ENCODE results near the gene MRNIP.
"Not testable (repeated sequence)": the region's sequence is repeated elsewhere in the genome, so short reads cannot be mapped to it uniquely, and the experiment has no call there.

MRNIP gene

GRCh38 chr5:179852993-179853547, 5.5 kb downstream of the MRNIP start:
- Histone ChIP-seq H3K27me3 (ENCODE audit: control insufficient read depth in 5 of 5, insufficient read depth in 4 of 5, low read length in 5 of 5) (no peaks in the 10 kb centered on the region), H3K9me3 (ENCODE audit: control insufficient read depth in 5 of 5, low read length in 5 of 5) (no peaks in the 10 kb centered on the region), H3K9ac (ENCODE audit: low read length in 5 of 5) (peak overlapping the region in 1 of 5 donors; percentile 48), H3K27ac (ENCODE audit: low read depth, low read length) (no peak overlapping the region), H3K4me1 (ENCODE audit: control insufficient read depth in 5 of 5, insufficient read depth in 5 of 5, low read length in 5 of 5) (peaks cover 2 to 14% (median 8%) of the 10 kb centered on the region in 5 donors), H3K36me3 (ENCODE audit: control insufficient read depth in 5 of 5, insufficient read depth in 5 of 5, low read length in 5 of 5) (peaks cover 5 to 48% (median 40%) of the 10 kb centered on the region in 5 donors), H3K4me3 (ENCODE audit: low read depth in 1 of 5, low read length in 5 of 5) (no peak overlapping the region)

GRCh38 chr5:179841621-179842020, 17.0 kb downstream of the MRNIP start:
- H3K4me3 ChIP-seq (ENCODE audit: low read depth in 1 of 5, low read length in 5 of 5): no peak overlapping the region

DNA sequence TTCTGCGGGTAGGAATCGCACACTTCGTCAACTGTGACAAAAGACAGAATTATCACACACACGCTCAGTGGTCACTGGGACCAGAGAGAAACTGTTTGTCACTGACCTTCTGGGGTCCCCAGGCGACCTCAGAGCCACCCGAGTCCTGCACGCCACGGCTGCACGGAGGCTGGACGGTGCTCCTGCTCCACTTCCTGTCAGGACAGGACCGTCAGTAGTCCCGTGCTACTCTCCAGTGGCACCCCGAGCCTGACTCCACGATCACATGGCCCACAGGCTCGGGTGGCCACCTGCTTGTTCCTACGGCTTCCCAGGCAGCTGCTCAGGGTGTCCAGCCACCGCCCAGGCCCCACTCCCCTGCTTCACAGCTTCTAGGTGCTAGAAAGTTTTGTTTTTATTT, 17.9 kb downstream of the MRNIP start:
- Histone ChIP-seq H3K27me3 (ENCODE audit: control insufficient read depth in 5 of 5, insufficient read depth in 4 of 5, low read length in 5 of 5) (no peaks in the 10 kb centered on the region), H3K4me3 (ENCODE audit: low read depth in 1 of 5, low read length in 5 of 5) (no peak overlapping the region), H3K27ac (ENCODE audit: low read depth, low read length) (no peak overlapping the region), H3K36me3 (ENCODE audit: control insufficient read depth in 5 of 5, insufficient read depth in 5 of 5, low read length in 5 of 5) (peaks cover 2 to 64% (median 62%) of the 10 kb centered on the region in 5 donors), H3K4me1 (ENCODE audit: control insufficient read depth in 5 of 5, insufficient read depth in 5 of 5, low read length in 5 of 5) (peaks cover 2 to 8% (median 5%) of the 10 kb centered on the region in 5 donors), H3K9ac (ENCODE audit: low read length in 5 of 5) (no peak overlapping the region), H3K9me3 (ENCODE audit: control insufficient read depth in 5 of 5, low read length in 5 of 5) (peaks cover 0 to 3% (median 2%) of the 10 kb centered on the region in 5 donors)

More at GRCh38 chr5:179841621-179842020, 17.0 kb downstream of the MRNIP start:
- Histone ChIP-seq H3K9ac (ENCODE audit: low read length in 5 of 5) (no peak overlapping the region), H3K36me3 (ENCODE audit: control insufficient read depth in 5 of 5, insufficient read depth in 5 of 5, low read length in 5 of 5) (peaks cover 2 to 64% (median 56%) of the 10 kb centered on the region in 5 donors), H3K9me3 (ENCODE audit: control insufficient read depth in 5 of 5, low read length in 5 of 5) (peaks cover 0 to 3% (median 2%) of the 10 kb centered on the region in 5 donors), H3K27ac (ENCODE audit: low read depth, low read length) (no peak overlapping the region), H3K4me1 (ENCODE audit: control insufficient read depth in 5 of 5, insufficient read depth in 5 of 5, low read length in 5 of 5) (peaks cover 0 to 4% (median 0%) of the 10 kb centered on the region in 5 donors), H3K27me3 (ENCODE audit: control insufficient read depth in 5 of 5, insufficient read depth in 4 of 5, low read length in 5 of 5) (no peaks in the 10 kb centered on the region)

GRCh38 chr5:179840321-179840720, 18.3 kb downstream of the MRNIP start:
- H3K4me3 ChIP-seq (ENCODE audit: low read depth in 1 of 5, low read length in 5 of 5): no peak overlapping the region
- no peak overlapping the region for H3K9ac ChIP-seq (ENCODE audit: low read length in 5 of 5)
- peaks cover 2 to 66% (median 62%) of the 10 kb centered on the region in 5 donors for H3K36me3 ChIP-seq (ENCODE audit: control insufficient read depth in 5 of 5, insufficient read depth in 5 of 5, low read length in 5 of 5)
- H3K9me3 ChIP-seq (ENCODE audit: control insufficient read depth in 5 of 5, low read length in 5 of 5): peaks cover 0 to 3% (median 2%) of the 10 kb centered on the region in 5 donors
- no peak overlapping the region for H3K27ac ChIP-seq (ENCODE audit: low read depth, low read length)
- H3K27me3 ChIP-seq (ENCODE audit: control insufficient read depth in 5 of 5, insufficient read depth in 4 of 5, low read length in 5 of 5): no peaks in the 10 kb centered on the region
- peaks cover 2 to 8% (median 5%) of the 10 kb centered on the region in 5 donors for H3K4me1 ChIP-seq (ENCODE audit: control insufficient read depth in 5 of 5, insufficient read depth in 5 of 5, low read length in 5 of 5)

DNA sequence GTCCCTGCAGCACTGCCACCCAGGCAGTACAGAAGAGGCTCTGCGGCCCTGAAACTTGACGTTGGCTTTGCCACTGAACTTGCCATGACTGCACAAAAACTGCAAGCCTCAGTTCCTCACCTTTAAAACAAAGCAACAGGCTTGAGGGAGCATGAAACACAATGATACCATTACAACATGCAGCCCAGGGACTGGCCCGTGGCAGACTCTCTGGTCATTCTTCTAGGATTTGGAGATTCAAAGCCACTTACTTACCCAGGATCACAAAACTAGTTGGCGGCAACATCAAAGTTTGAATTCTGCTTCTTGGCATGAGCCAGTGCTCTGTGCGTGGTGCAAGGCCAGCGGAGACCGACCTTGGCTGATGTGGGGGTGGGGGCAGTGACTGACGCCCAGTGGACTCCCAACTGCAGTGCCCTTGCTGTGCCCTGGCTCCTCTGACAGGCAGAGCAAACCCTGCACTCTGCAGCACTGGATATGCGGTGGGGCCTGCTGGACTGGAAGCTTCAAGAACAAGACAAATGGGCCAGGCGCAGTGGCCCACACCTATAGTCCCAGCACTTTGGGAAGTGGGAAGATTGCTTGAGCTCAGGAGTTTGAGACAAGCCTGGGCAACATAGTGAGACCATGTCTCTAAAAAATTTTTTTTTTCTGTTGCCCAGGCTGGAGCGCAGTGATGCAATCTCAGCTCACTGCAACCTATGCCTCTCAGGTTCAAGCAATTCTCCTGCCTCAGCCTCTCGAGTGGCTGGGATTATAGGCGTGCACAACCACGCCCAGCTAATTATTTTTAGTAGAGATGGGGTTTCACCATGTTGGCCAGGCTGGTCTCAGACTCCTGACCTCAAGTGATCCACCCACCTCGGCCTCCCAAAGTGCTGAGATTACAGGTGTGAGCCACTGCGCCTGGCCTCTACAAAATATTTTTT, 19.0 kb downstream of the MRNIP start:
- Histone ChIP-seq H3K4me3 (ENCODE audit: low read depth in 1 of 5, low read length in 5 of 5) (no peak overlapping the region), H3K9ac (ENCODE audit: low read length in 5 of 5) (no peak overlapping the region), H3K4me1 (ENCODE audit: control insufficient read depth in 5 of 5, insufficient read depth in 5 of 5, low read length in 5 of 5) (peaks cover 2 to 8% (median 5%) of the 10 kb centered on the region in 5 donors), H3K36me3 (ENCODE audit: control insufficient read depth in 5 of 5, insufficient read depth in 5 of 5, low read length in 5 of 5) (peaks cover 2 to 66% (median 62%) of the 10 kb centered on the region in 5 donors), H3K9me3 (ENCODE audit: control insufficient read depth in 5 of 5, low read length in 5 of 5) (peaks cover 0 to 3% (median 0%) of the 10 kb centered on the region in 5 donors), H3K27ac (ENCODE audit: low read depth, low read length) (no peak overlapping the region), H3K27me3 (ENCODE audit: control insufficient read depth in 5 of 5, insufficient read depth in 4 of 5, low read length in 5 of 5) (no peaks in the 10 kb centered on the region)

GRCh38 chr5:179837076-179838011, 21.3 kb downstream of the MRNIP start:
- H3K4me1 ChIP-seq (ENCODE audit: control insufficient read depth in 5 of 5, insufficient read depth in 5 of 5, low read length in 5 of 5): peaks cover 2 to 8% (median 5%) of the 10 kb centered on the region in 5 donors
- H3K9me3 ChIP-seq (ENCODE audit: control insufficient read depth in 5 of 5, low read length in 5 of 5): no peaks in the 10 kb centered on the region
- no peak overlapping the region for H3K4me3 ChIP-seq (ENCODE audit: low read depth in 1 of 5, low read length in 5 of 5)
- H3K27me3 ChIP-seq (ENCODE audit: control insufficient read depth in 5 of 5, insufficient read depth in 4 of 5, low read length in 5 of 5): no peaks in the 10 kb centered on the region
- peak overlapping the region in 1 of 5 donors; percentile 13 for H3K9ac ChIP-seq (ENCODE audit: low read length in 5 of 5)
- peaks cover 5 to 77% (median 74%) of the 10 kb centered on the region in 5 donors for H3K36me3 ChIP-seq (ENCODE audit: control insufficient read depth in 5 of 5, insufficient read depth in 5 of 5, low read length in 5 of 5)
- H3K27ac ChIP-seq (ENCODE audit: low read depth, low read length): peak overlapping the region; percentile 69

DNA sequence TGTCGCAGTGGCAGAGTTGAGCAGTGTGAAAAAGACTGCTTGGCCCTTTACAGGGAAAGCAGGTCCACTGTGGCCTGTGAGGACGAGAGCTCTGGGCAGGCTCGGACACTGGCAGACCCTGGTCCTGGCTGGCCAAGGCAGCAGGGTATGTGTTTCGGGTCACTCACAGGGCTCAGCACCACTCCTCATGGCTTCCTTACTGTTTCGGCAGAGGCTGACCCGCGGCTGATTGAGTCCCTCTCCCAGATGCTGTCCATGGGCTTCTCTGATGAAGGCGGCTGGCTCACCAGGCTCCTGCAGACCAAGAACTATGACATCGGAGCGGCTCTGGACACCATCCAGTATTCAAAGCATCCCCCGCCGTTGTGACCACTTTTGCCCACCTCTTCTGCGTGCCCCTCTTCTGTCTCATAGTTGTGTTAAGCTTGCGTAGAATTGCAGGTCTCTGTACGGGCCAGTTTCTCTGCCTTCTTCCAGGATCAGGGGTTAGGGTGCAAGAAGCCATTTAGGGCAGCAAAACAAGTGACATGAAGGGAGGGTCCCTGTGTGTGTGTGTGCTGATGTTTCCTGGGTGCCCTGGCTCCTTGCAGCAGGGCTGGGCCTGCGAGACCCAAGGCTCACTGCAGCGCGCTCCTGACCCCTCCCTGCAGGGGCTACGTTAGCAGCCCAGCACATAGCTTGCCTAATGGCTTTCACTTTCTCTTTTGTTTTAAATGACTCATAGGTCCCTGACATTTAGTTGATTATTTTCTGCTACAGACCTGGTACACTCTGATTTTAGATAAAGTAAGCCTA, 22.2 kb downstream of the MRNIP start:
- no peaks in the 10 kb centered on the region for H3K9me3 ChIP-seq (ENCODE audit: control insufficient read depth in 5 of 5, low read length in 5 of 5)
- peaks cover 5 to 81% (median 74%) of the 10 kb centered on the region in 5 donors for H3K36me3 ChIP-seq (ENCODE audit: control insufficient read depth in 5 of 5, insufficient read depth in 5 of 5, low read length in 5 of 5)
- H3K4me3 ChIP-seq (ENCODE audit: low read depth in 1 of 5, low read length in 5 of 5): no peak overlapping the region
- no peaks in the 10 kb centered on the region for H3K27me3 ChIP-seq (ENCODE audit: control insufficient read depth in 5 of 5, insufficient read depth in 4 of 5, low read length in 5 of 5)
- peak overlapping the region; percentile 69 for H3K27ac ChIP-seq (ENCODE audit: low read depth, low read length)
- peaks cover 2 to 8% (median 5%) of the 10 kb centered on the region in 5 donors for H3K4me1 ChIP-seq (ENCODE audit: control insufficient read depth in 5 of 5, insufficient read depth in 5 of 5, low read length in 5 of 5)
- no peak overlapping the region for H3K9ac ChIP-seq (ENCODE audit: low read length in 5 of 5)

DNA sequence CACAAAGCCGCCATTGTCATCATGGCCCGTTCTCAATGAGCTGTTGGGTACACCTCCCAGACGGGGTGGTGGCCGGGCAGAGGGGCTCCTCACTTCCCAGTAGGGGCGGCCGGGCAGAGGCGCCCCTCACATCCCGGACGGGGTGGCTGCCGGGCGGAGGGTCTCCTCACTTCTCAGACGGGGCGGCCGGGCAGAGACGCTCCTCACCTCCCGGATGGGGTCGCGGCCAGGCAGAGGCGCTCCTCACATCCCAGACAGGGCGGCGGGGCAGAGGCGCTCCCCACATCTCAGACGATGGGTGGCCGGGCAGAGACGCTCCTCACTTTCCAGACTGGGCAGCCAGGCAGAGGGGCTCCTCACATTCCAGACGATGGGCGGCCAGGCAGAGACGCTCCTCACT, 23.7 kb downstream of the MRNIP start:
- H3K27me3 ChIP-seq (ENCODE audit: control insufficient read depth in 5 of 5, insufficient read depth in 4 of 5, low read length in 5 of 5); H3K27ac ChIP-seq (ENCODE audit: low read depth, low read length); H3K4me1 ChIP-seq (ENCODE audit: control insufficient read depth in 5 of 5, insufficient read depth in 5 of 5, low read length in 5 of 5); H3K4me3 ChIP-seq (ENCODE audit: low read depth in 1 of 5, low read length in 5 of 5); H3K9me3 ChIP-seq (ENCODE audit: control insufficient read depth in 5 of 5, low read length in 5 of 5); H3K9ac ChIP-seq (ENCODE audit: low read length in 5 of 5): not testable (repeated sequence)
- H3K36me3 ChIP-seq (ENCODE audit: control insufficient read depth in 5 of 5, insufficient read depth in 5 of 5, low read length in 5 of 5): peaks cover 11 to 81% (median 74%) of the 10 kb centered on the region in 5 donors

- H3K9ac ChIP-seq (ENCODE audit: low read length in 5 of 5): no peak overlapping the region
- no peaks in the 10 kb centered on the region for H3K9me3 ChIP-seq (ENCODE audit: control insufficient read depth in 5 of 5, low read length in 5 of 5)
- H3K36me3 ChIP-seq (ENCODE audit: control insufficient read depth in 5 of 5, insufficient read depth in 5 of 5, low read length in 5 of 5): peaks cover 11 to 86% (median 77%) of the 10 kb centered on the region in 5 donors
- no peak overlapping the region for H3K27ac ChIP-seq (ENCODE audit: low read depth, low read length)
- H3K27me3 ChIP-seq (ENCODE audit: control insufficient read depth in 5 of 5, insufficient read depth in 4 of 5, low read length in 5 of 5): no peaks in the 10 kb centered on the region
- no peak overlapping the region for H3K4me3 ChIP-seq (ENCODE audit: low read depth in 1 of 5, low read length in 5 of 5)
- H3K4me1 ChIP-seq (ENCODE audit: control insufficient read depth in 5 of 5, insufficient read depth in 5 of 5, low read length in 5 of 5): peaks cover 0 to 8% (median 7%) of the 10 kb centered on the region in 5 donors
Observed at GRCh38 chr5:179834120-179834519, 24.5 kb downstream of the MRNIP start.

Measured in subcutaneous abdominal adipose tissue (tissue), 5 donors.